SH-SY5Y (cell line): ENCODE data around the gene FRRS1.

ENCODE experiments used
- GATA2 ChIP-seq: IDR thresholded peaks from 2 replicates; pipeline ENCODE4 v1.6.1; 2011; ENCODE audit warnings: mild to moderate bottlenecking, low read depth, low read length
- GATA3 ChIP-seq: IDR thresholded peaks from 2 replicates; pipeline ENCODE4 v1.6.1; 2011; ENCODE audit warnings: low read depth, mild to moderate bottlenecking, low read length, moderate library complexity

GRCh38 chr1:99788896-99789295, 22.5 kb upstream of the FRRS1 start:
- TF ChIP-seq GATA2 (no peak), GATA3 (no peak)
